GM19328 (cell line): ENCODE results near the gene PAM16.
"Not testable (repeated sequence)": the region's sequence is repeated elsewhere in the genome, so short reads cannot be mapped to it uniquely, and the experiment has no call there.

Experiments used
- ATAC-seq: cut with Tn5 transposase; IDR thresholded peaks from one replicate; pipeline ENCODE4 v1.9.1; 2021; ENCODE audit warnings: mild to moderate bottlenecking, moderate library complexity; ENCODE audit not compliant: unreplicated experiment

PAM16 gene

DNA sequence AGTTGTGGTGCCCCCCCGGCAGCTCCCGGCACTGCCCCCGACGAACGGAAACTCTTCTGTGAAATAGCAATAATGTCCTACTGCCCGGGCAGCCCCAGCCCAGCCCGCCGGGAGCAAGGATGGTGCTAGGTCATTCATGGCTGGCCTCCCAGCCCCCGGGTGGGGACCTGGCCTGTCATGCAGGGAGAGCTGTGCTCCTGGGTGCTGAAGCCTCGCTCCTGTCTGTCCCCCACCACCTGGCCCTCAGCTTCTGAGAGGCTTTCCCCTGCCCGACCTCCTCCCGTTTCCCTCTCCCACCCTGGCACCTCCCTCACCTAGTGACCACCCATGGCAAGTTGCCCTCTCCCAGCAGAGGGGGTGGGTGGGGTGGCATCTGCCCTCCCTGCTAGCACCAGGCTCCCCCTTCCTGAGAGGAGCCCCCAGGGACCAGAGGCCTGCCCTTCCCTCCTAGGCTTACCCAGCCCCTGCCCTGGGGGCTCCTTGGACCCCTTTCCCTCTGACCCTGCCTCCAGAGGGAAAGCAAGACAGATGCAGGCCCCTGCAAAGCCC, 13.5 kb downstream of the PAM16 start:
- ATAC-seq: no peak

DNA sequence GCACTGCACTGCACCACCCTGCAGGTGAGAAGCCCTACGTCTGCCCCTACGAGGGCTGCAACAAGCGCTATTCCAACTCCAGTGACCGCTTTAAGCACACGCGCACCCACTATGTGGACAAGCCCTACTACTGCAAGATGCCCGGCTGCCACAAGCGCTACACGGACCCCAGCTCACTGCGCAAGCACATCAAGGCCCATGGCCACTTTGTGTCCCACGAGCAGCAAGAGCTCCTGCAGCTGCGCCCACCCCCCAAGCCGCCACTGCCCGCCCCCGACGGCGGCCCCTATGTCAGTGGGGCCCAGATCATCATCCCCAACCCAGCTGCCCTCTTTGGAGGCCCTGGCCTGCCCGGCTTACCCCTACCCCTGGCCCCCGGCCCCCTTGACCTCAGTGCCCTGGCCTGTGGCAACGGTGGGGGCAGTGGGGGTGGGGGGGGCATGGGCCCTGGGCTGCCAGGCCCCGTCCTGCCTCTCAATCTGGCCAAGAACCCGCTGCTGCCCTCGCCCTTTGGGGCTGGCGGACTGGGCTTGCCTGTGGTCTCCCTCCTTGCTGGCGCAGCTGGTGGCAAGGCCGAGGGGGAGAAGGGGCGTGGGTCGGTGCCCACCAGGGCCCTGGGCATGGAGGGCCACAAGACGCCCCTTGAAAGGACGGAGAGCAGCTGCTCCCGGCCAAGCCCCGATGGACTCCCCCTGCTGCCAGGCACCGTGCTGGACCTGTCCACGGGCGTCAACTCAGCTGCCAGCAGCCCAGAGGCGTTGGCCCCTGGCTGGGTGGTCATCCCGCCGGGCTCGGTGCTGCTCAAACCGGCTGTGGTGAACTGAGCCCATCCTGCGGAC, 14.2 kb downstream of the PAM16 start:
- ATAC-seq: no peak

DNA sequence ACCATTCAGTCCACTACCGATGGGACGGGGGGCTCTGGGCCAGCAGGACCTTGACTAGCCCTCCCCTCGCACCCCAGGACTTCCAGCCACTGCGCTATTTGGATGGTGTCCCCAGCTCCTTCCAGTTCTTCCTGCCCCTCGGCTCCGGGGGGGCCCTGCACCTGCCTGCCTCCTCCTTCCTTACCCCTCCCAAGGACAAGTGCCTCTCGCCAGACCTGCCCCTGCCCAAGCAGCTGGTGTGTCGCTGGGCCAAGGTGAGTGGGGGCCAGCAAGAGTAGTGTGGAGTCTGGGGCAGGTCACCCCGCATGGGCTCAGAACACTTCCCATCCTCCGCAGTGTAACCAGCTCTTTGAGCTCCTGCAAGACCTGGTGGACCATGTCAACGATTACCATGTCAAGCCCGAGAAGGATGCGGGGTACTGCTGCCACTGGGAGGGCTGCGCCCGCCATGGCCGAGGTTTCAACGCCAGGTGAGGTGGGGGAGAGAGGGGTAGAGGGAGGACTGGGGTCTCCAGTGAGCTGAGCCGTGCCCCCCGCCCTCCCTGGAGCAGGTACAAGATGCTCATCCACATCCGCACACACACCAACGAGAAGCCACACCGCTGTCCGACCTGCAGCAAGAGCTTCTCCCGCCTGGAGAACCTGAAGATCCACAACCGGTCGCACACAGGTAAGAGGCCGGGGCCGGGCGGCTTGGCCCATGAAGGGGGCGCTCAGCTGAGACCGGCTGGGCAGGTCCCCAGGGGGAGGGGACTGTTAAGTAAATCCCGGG, 16.2 kb downstream of the PAM16 start:
- no peak for ATAC-seq

DNA sequence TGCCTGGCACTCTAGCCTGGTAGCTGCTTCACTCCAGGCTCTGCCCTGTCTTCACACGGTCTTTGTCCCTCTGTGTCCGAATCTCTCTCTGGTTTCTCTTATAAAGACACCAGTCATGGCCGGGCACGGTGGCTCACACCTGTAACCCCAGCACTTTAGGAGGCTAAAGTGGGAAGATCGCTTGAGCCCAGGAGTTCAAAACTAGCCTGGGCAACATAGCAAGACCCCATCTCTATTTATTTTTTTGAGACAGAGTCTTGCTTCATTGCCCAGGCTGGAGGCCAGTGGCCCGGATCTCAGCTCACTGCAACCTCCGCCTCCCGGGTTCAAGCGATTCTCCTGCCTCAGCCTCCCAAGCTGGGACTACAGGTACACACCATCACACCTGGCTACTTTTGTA, 17.4 kb downstream of the PAM16 start:
- ATAC-seq: not testable (repeated sequence)

DNA sequence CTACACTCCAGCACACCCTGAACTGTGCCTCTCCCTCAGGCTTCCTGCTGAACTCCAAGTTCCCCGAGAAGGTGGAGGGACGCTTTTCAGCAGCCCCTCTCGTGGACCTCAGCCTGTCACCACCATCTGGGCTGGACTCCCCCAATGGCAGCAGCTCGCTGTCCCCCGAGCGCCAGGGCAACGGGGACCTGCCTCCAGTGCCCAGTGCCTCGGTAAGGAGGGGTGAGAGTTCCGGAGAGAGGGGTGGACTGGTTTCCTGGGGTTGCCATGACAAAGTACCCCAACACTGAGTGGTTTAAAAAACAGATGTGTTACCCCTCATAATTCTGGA, 17.8 kb downstream of the PAM16 start:
- no peak for ATAC-seq

DNA sequence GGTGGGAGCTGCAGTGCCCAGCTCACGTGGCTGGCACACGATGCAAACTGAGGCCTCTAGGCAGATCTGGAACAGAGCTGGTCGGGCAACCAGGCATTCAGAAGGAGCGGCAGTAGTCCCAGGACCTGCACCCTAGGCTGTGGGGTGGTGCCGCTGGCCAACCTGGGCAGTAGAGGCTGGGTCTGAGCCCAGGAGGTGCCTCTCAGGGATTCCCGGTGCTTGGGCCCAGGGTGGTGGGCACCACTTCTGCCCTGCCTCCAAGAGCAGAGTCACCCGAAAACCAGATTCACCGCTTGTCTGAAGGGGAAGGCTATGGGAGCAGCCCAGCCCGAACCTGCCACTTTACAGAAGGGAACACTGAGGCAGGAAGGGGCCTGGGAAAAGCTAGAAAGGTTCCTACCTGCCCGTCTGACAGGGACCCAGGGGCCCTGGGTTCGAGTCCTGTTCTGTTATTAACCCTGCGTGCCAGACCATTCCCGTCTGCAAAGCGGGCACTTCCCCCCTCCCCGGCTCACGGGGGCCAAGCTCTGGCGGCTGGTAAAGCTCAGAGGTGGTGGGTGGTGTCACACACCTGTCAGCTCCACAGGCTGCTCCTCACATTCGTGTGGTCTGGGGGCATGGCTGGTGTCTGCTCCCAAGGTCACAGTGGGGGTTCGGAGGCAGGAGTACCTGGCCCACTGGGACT, 18.4 kb downstream of the PAM16 start:
- ATAC-seq: no peak

DNA sequence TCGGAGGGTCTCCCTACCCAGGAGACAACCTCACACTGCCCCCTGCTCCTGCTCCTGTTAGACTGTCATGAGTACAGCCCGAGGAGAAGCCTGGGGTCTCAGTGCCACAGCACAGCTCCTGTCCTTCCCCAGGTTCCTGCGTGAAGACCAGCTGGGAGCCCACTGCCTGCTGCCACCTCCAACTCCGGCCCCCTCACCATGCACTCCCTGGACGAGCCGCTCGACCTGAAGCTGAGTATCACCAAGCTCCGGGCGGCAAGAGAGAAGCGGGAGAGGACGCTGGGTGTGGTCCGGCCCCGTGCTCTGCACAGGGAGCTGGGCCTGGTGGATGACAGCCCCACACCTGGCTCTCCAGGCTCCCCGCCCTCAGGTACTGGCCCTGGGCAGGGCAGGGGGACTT, 19.0 kb downstream of the PAM16 start:
- no peak for ATAC-seq

DNA sequence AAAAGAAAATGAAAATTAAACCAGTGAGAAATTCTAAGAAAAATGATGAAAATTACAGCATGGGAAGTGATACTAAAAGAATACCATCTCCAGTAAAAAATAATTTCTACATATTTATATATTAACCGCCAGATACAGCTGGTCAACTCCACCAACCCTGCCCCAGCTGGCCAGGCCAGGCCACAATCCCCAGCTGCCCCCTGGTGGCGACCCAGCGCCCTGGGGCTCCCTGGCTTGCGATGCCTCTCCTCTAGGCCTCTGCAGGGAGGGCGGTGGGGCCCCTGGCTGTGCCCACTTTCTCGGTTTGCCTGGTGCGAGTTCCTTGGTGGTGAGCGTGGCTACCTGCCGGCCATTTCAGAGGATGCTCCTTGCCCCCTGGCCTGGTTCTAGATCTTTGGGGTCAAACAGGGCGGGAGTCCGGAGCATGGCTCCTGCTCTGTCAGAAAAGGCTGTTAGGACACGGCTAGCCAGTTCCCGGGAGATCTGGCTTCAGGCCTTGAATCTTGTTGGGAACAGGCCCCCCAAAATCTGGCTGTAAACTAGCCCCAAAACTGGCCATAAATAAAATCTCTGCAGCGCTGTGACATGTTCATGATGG, 20.7 kb downstream of the PAM16 start:
- ATAC-seq: no peak

DNA sequence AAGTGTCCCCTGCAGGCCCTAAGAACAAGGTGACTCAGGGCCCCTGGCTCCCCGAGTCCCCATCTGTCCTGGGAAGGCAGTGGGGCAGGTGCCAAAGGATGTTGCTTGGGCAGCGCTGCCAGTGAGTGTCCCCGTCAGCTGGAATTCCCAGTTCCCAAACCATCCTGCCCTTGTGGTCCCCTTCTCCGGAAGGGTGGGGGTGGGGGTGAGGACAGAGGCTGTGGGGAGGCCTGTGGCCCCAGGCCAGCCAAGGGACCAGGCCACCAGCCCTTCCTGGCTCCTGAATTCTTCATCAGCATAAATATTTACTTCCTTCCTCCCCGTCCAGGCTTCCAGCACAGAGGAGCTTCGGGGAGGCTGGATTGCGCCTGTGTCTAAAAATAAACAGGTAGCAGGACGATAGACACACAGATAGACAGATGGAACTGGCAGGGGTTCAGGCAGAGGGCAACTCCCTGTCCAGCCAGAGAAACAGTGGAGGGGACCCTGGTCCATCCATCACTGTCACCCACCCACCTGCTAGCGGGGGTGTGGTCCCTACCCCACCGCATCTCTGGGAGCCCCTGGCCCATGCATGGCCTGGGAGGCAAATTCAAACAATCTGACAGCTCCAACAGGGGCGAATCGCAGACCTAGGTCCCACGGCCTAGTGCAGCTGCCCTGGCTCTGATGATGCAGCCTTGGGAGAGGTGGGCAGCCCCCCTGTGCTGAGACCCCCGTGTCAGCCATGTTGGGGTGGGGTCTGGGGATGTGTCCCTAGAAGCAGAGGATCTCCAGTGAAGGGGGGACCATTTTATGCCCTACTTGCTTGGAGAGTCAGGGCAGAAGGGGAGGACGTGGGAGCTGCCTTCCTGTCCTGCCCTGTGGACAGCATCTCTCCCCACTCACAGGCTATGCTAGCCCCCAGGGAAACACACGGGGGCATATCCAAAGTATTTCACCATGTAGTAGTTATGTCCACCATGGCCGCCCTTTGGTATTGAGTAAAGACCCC, 22.0 kb downstream of the PAM16 start:
- ATAC-seq: no peak

DNA sequence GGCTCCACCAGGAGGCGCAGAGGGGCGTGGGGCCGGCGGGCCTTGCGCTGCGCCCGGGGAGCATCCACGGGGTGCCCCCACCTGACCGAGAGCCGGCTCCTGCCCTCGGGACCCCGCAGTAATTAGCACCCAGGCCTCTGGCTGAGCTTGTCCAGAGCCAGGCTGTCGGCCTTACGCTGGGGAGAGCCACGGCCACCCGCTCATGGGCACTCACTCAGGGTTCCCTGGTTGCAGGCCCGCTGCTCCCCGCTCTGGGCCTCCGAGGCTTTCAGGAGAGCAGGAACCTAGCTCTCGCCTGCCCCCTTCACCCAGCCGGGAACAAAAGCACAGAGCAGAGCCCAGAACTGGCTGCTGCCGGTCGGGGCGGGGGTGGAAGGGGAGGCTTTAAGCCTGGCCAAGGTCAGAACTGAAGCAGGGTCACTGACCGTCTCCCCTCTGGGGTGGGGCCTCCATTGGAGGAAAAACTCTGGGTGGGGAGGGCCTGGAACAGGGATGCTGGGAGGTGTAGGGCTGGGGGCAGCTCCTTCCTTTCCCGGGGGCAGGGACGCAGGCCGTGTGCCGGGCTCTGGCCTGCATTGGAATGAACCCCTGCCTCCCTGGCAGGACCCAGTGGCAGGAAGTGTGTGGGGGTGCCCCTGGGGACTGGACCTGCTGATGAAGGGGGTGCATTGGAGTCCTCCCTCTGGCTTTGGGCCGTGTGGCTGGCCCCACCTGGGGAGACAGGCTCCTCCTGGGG, 22.9 kb downstream of the PAM16 start:
- ATAC-seq: no peak

DNA sequence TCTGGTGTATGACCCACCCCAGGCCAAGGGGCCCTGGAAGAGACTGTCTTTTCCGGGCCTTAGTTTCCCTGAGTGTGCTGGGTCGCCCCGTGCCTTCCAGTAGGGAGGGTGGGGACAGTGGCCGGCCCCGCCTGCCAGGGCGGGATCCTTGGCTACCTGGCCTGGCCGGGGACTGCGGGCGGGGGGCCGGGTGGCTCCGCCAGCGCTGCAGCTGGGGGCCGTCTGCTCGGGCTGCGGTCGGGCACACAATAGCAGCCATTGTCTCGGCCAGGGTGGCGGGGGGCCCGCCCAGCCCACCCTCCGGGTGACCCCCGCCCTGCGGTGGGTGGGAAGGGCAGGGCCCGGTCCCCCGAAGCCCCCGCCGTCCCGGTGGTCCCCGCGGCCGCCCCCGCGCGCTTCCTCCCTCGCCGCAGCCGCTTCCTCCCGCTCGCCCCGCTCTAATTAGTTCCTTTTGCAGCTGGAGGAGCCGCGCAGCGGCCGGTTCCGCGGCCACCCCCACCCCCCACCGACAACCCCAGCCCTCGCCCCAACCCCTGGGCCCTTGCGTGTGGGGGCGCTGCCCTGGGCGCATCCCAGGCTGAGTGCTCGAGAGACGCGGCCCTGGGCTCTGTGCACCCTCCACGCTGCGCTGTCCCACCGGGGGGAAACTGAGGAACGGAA, 23.6 kb downstream of the PAM16 start:
- no peak for ATAC-seq

DNA sequence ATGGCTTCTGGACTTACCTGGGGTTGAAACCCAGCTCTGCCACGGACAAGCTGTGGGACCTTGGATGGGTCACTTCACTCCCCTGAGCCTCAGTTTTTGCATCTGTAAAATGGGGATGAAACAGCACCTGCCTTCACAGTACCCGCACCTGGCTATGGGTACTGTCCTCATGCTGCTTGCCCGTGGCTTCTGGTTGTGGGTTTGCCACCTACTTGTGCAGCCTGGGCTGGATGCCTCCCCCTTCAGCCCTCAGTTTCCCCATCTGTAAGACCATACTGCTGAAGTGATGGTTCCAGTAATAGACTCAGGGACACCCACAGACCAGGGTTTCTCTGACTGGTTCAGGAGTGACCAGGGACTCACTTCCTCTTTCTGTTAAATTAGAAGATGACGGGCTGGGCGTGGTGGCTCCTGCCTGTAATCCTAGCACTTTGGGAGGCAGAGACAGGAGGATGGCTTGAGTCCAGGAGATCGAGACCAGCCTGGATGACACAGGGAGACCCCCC, 25.8 kb downstream of the PAM16 start:
- no peak for ATAC-seq

DNA sequence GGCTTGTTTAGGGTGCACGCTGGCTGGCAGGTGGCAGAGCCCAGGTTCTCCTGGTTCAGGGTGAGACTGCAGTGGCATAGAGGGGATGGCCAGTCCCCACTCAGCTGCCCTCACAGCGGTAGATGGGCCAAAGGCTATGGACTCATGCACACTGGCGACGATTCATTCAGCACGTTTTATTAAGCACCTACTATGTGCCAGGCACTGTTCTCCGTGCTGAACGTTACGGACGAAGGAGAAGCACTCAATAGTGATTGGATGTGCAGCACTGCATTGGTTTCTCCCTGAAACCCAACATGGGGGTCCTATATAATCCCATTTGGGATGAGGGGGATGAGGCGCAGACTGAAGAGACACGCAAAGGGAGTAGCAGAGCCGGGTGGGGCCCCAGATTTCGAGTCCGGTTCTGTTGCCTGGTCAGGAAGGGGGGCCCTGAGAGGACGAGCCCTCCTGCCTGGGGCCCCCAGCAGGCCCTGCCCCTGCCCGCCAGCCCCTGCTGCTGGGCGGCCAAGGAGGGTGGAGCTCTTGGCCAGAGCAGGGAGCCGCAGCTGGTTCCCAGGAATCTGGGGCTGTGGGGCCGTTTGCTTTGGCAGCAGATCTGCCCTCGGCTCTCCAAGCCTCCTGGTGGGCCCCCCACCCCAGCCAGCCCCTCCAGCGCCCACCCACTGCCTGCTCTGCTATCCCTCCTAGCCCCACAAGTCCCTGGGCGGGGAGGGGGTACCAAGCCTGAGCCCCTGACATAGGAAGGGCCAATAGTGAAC, 26.4 kb downstream of the PAM16 start:
- ATAC-seq: no peak

DNA sequence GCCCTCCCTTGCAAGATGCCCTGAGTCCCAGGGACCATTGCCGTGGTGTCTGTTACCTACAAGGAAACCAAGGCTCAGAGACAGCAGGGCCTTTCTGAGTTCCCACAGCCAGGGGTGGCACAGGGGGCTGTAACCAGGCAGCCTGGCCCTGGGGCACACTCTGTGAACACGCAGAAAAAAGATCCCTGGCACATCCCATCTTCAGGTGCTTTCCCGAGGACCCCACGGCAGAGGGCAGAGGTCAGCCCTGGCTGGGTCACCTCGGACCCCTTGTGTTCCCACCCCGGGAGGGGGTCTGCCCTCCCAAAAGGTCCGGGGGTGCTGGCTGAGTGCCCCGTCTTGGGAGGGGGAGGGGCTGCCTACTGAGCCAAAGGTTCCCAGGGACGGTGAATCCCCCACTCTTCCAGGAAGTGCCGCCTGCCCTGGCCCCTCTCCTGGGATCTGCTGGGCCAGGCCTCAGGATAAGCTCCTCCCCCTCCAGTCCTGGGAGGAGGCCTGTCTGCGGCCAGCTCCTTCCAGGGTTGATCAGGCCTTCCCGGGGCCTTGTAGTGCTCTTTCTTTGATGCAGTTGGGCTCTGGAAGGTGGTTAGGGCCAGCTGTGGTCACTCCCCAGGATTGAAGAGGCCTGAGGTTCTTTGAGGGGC, 27.2 kb downstream of the PAM16 start:
- ATAC-seq: no peak

DNA sequence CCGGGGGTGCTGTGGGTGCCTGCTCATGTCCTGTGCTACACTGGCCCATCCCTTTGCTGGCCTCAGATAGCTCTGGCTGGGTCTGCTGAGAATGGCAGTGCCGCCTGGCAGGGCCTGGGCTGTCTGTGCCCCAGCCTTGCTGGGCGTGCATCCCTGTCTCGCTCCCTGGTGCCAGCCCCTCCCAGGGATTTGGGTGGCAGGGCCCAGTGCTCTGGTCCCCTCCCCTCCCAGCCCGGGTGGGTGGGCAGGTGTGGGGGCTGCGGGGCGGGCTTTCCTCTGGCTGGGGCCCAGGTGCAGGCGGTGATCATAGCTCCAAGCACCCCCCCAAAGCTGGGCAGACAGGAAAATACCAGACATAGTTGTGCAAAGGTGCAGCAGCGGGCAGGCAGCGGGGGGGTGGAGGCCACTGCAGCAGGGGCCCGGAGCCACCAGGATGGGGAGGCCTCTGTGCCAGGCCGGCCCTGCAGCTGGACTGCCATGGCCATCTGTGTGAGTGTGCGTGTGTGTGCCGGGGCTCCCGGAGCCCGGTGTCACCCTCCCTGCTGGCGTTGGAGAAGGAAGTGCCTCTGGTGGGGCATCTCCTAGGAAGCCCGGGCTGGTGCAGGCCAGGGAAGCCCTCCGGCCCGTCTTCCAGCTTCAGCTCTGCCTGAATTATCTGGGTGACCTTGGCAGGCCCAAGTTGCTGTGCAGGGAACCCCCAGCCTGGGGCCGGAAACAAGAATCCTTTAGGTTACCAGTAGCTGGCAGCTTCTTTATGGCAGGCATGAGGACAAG, 27.9 kb downstream of the PAM16 start:
- no peak for ATAC-seq
